Naive thymus-derived CD4-positive, alpha-beta T cell (primary cell): ENCODE measurements around the gene PRKRIP1. TPM values are rescaled to one million over a fixed set of nuclear protein-coding genes. Genes with fewer than 3 reads are reported as not detected.
"Not testable (repeated sequence)": the region's sequence is repeated elsewhere in the genome, so short reads cannot be mapped to it uniquely, and the experiment has no call there.

ENCODE experiments used
- ATAC-seq: fragments of 150-1000 bp; cut with Tn5 transposase; 2 replicates; pipeline ENCODE4 v1.10.0; 2021; ENCODE audit warnings: mild to moderate bottlenecking, moderate library complexity
- CTCF ChIA-PET: fragments of 350-600 bp; sonication (Branson Sonifier 250); formaldehyde crosslinking; loops from one replicate; lab custom pipeline; 2021; ENCODE audit warnings: antibody characterized with exemption; lab: Charles Lee
- POLR2A ChIA-PET: fragments of 350-600 bp; sonication (Branson Sonifier 250); formaldehyde crosslinking; loops from one replicate; lab custom pipeline; 2021; ENCODE audit warnings: antibody characterized with exemption, inconsistent platforms; lab: Charles Lee
- DNase-seq, 9 donors: peaks; one replicate each; pipeline versions ENCODE4 v3.0.0 to v3.0.0-alpha.2; 2020 to 2022; ENCODE audit warnings: mixed read lengths in 1 of 9
- H3K27ac ChIP-seq: one replicate; pipeline ENCODE4 v1.7.0; 2013; ENCODE audit warnings: mild to moderate bottlenecking, low read depth, low read length, moderate library complexity
- H3K27me3 ChIP-seq, 2 donors: one replicate each; pipeline ENCODE4 v1.7.0; 2013; ENCODE audit warnings: low read length in 2 of 2, mild to moderate bottlenecking in 2 of 2, moderate library complexity in 2 of 2; ENCODE audit not compliant: control insufficient read depth in 2 of 2, insufficient read depth in 2 of 2
- H3K36me3 ChIP-seq, 3 experiments: 1 replicate in 2 of 3; 2 replicates in 1 of 3; pipeline ENCODE4 v1.7.0; 2013; ENCODE audit warnings: low read length in 3 of 3, mild to moderate bottlenecking in 3 of 3, moderate library complexity in 1 of 3; ENCODE audit not compliant: insufficient read depth in 3 of 3, control insufficient read depth in 2 of 3
- H3K4me1 ChIP-seq, 2 donors: one replicate each; pipeline ENCODE4 v1.7.0; 2013; ENCODE audit warnings: low read length in 2 of 2, mild to moderate bottlenecking in 2 of 2, moderate library complexity in 1 of 2; ENCODE audit not compliant: control insufficient read depth in 2 of 2, insufficient read depth in 2 of 2
- H3K4me3 ChIP-seq: 2 replicates; pipeline ENCODE4 v1.7.0; 2013; ENCODE audit warnings: mild to moderate bottlenecking, low read length
- H3K9me3 ChIP-seq, 3 experiments: 1 replicate in 2 of 3; 2 replicates in 1 of 3; pipeline ENCODE4 v1.7.0; 2013; ENCODE audit warnings: low read length in 3 of 3; ENCODE audit not compliant: control insufficient read depth in 2 of 3
- H3K27ac Mint-ChIP-seq, 9 donors: one replicate each; pipeline ENCODE4 v1.8.0; 2020 to 2022; ENCODE audit warnings: mixed read lengths in 9 of 9, mild to moderate bottlenecking in 8 of 9, moderate library complexity in 5 of 9, inconsistent platforms in 2 of 9
- H3K27me3 Mint-ChIP-seq, 5 donors: one replicate each; pipeline ENCODE4 v1.8.0; 2021 to 2022; ENCODE audit warnings: mixed read lengths in 5 of 5, mild to moderate bottlenecking in 1 of 5
- H3K36me3 Mint-ChIP-seq, 5 donors: one replicate each; pipeline ENCODE4 v1.8.0; 2020 to 2022; ENCODE audit warnings: mixed read lengths in 5 of 5, mild to moderate bottlenecking in 3 of 5, inconsistent platforms in 1 of 5
- H3K4me1 Mint-ChIP-seq, 7 donors: one replicate each; pipeline ENCODE4 v1.8.0; 2020 to 2022; ENCODE audit warnings: mixed read lengths in 7 of 7, mild to moderate bottlenecking in 3 of 7, inconsistent platforms in 1 of 7
- H3K4me3 Mint-ChIP-seq, 10 donors: one replicate each; pipeline ENCODE4 v1.8.0; 2020 to 2022; ENCODE audit warnings: mild to moderate bottlenecking in 10 of 10, mixed read lengths in 10 of 10, moderate library complexity in 6 of 10, inconsistent platforms in 2 of 10
- H3K9me3 Mint-ChIP-seq, 11 donors: one replicate each; pipeline ENCODE4 v1.8.0; 2020 to 2022; ENCODE audit warnings: mixed read lengths in 11 of 11, mild to moderate bottlenecking in 4 of 11, inconsistent platforms in 1 of 11, moderate library complexity in 1 of 11
- intact Hi-C, 2 donors: fragments of 100-400 bp; cut with micrococcal nuclease; formaldehyde crosslinking; loops; one replicate each; pipeline ENCODE4 v1.15.1; 2023
- polyA plus RNA-seq, 2 donors: library from polyadenylated mRNA; unstranded; fragments of 300-500 nt; fragmentation: Illumina TruSeq; gene quantifications; one replicate each; pipeline ENCODE4 v1.2.3, GENCODE V29; 2021
- total RNA-seq, 6 experiments: library from RNA in 5 of 6; stranded (reverse) in 5 of 6; gene quantifications; 1 replicate in 5 of 6; 2 replicates in 1 of 6; pipeline ENCODE4 v1.2.3 and lab custom pipeline; 2021 to 2026

The PRKRIP1 gene
- total and polyA plus RNA-seq, 7 experiments from 2014 or later: 15.7 to 58.4 (median 39.6) TPM

GRCh38 chr7:102365390-102365789 lies 30.8 kb upstream of the PRKRIP1 start:
- H3K9me3 Mint-ChIP-seq, H3K27me3 Mint-ChIP-seq, ATAC-seq, DNase-seq, H3K9me3 ChIP-seq, H3K27ac Mint-ChIP-seq, CTCF ChIA-PET, H3K27ac ChIP-seq, H3K4me3 ChIP-seq, H3K27me3 ChIP-seq, H3K4me1 ChIP-seq, H3K36me3 ChIP-seq, POLR2A ChIA-PET: not testable (repeated sequence)
- intact Hi-C loops: loop anchor here in 1 of 2 donors (10.0 kb wide), 1 partner anchor 379 kb away; the partner anchor contains the start of gene FAM185A
- Mint-ChIP-seq H3K4me3 (peak overlapping the region in 9 of 10 donors; percentile 29 to 91 (median 66)), H3K4me1 (peaks cover 8 to 40% (median 28%) of the 10 kb centered on the region in 7 donors), H3K36me3 (peaks cover under 1 to 24% (median 13%) of the 10 kb centered on the region in 5 donors)

GRCh38 chr7:102370038-102370437 lies 26.1 kb upstream of the PRKRIP1 start:
- H3K27me3 ChIP-seq, H3K4me1 ChIP-seq, intact Hi-C loops, DNase-seq, H3K27ac ChIP-seq, ATAC-seq, POLR2A ChIA-PET, H3K4me3 ChIP-seq, H3K9me3 ChIP-seq, H3K27me3 Mint-ChIP-seq, CTCF ChIA-PET, H3K36me3 ChIP-seq: not testable (repeated sequence)
- peaks cover 0 to 10% (median 3%) of the 10 kb centered on the region in 11 donors for H3K9me3 Mint-ChIP-seq
- H3K4me3 Mint-ChIP-seq: peak overlapping the region in 1 of 10 donors; percentile 20
- H3K27ac Mint-ChIP-seq: peak overlapping the region in 1 of 9 donors; percentile 50
- peaks cover 13 to 49% (median 39%) of the 10 kb centered on the region in 7 donors for H3K4me1 Mint-ChIP-seq
- peaks cover 4 to 36% (median 25%) of the 10 kb centered on the region in 5 donors for H3K36me3 Mint-ChIP-seq

GRCh38 chr7:102372796-102373195 lies 23.4 kb upstream of the PRKRIP1 start:
- H3K4me3 ChIP-seq, H3K9me3 ChIP-seq, POLR2A ChIA-PET, intact Hi-C loops, H3K27ac Mint-ChIP-seq, ATAC-seq, CTCF ChIA-PET, H3K27me3 ChIP-seq, DNase-seq, H3K36me3 ChIP-seq, H3K27me3 Mint-ChIP-seq, H3K27ac ChIP-seq, H3K4me3 Mint-ChIP-seq, H3K4me1 ChIP-seq: not testable (repeated sequence)
- Mint-ChIP-seq H3K9me3 (peaks cover 0 to 10% (median 3%) of the 10 kb centered on the region in 11 donors), H3K36me3 (peaks cover 11 to 31% (median 31%) of the 10 kb centered on the region in 5 donors), H3K4me1 (peaks cover 8 to 31% (median 24%) of the 10 kb centered on the region in 7 donors)

GRCh38 chr7:102376964-102377466 lies 19.1 kb upstream of the PRKRIP1 start:
- Histone ChIP-seq H3K4me1 (no peaks in the 10 kb centered on the region), H3K4me3 (no peak overlapping the region), H3K27ac (no peak overlapping the region), H3K36me3 (peaks cover 9 to 37% (median 13%) of the 10 kb centered on the region in 3 experiments), H3K27me3 (no peaks in the 10 kb centered on the region), H3K9me3 (no peaks in the 10 kb centered on the region)
- peaks cover 7 to 32% (median 26%) of the 10 kb centered on the region in 5 donors for H3K36me3 Mint-ChIP-seq
- peaks cover 2 to 13% (median 10%) of the 10 kb centered on the region in 7 donors for H3K4me1 Mint-ChIP-seq
- H3K9me3 Mint-ChIP-seq: no peaks in the 10 kb centered on the region
- intact Hi-C loops: no loop called here
- no peak for ATAC-seq
- H3K4me3 Mint-ChIP-seq: no peak overlapping the region
- DNase-seq: no peak
- POLR2A ChIA-PET: no interaction called here
- H3K27ac Mint-ChIP-seq: peak overlapping the region in 2 of 9 donors; percentile 18 to 61
- no peaks in the 10 kb centered on the region for H3K27me3 Mint-ChIP-seq
- CTCF ChIA-PET: no interaction called here

- H3K9me3 ChIP-seq, H3K27me3 ChIP-seq, intact Hi-C loops, H3K4me3 Mint-ChIP-seq, DNase-seq, POLR2A ChIA-PET, H3K4me1 ChIP-seq, H3K27ac ChIP-seq, H3K27me3 Mint-ChIP-seq, H3K27ac Mint-ChIP-seq, ATAC-seq, H3K4me3 ChIP-seq, H3K4me1 Mint-ChIP-seq, H3K9me3 Mint-ChIP-seq: not testable (repeated sequence)
- CTCF ChIA-PET: interaction anchor here (0.6 kb wide), 1 partner anchor 71 kb away, joined by 3 read pairs; no protein-coding TSS in a partner anchor
- peaks cover 9 to 42% (median 16%) of the 10 kb centered on the region in 3 experiments for H3K36me3 ChIP-seq
- H3K36me3 Mint-ChIP-seq: peaks cover 7 to 38% (median 22%) of the 10 kb centered on the region in 5 donors
These were observed 15.3 kb upstream of the PRKRIP1 start for GRCh38 chr7:102380837-102381236.

- H3K4me3 Mint-ChIP-seq, H3K27ac ChIP-seq, DNase-seq, H3K9me3 ChIP-seq, H3K27me3 ChIP-seq, H3K4me3 ChIP-seq, ATAC-seq, H3K27ac Mint-ChIP-seq, intact Hi-C loops, POLR2A ChIA-PET, H3K4me1 ChIP-seq, H3K4me1 Mint-ChIP-seq, H3K27me3 Mint-ChIP-seq, H3K9me3 Mint-ChIP-seq: not testable (repeated sequence)
- peaks cover 7 to 37% (median 21%) of the 10 kb centered on the region in 5 donors for H3K36me3 Mint-ChIP-seq
- peaks cover 8 to 41% (median 16%) of the 10 kb centered on the region in 3 experiments for H3K36me3 ChIP-seq
- CTCF ChIA-PET: interaction anchor here (0.6 kb wide), 1 partner anchor 69 kb away, joined by 3 read pairs; no protein-coding TSS in a partner anchor
These were observed 14.3 kb upstream of the PRKRIP1 start for GRCh38 chr7:102381696-102382425.
